Tongue (tissue), 2 donors: ENCODE data around the gene RARS1. TPM values are rescaled to one million over a fixed set of nuclear protein-coding genes. Genes with fewer than 3 reads are reported as not detected.

Experiments used
- DNase-seq: peaks from one replicate; pipeline ENCODE4 v3.0.0-alpha.2; 2015
- total RNA-seq: library from RNA; depleted of rRNA; stranded (reverse); fragments of >200 nt; gene quantifications from one replicate; pipeline ENCODE4 v1.2.3, GENCODE V29; 2014

The RARS1 gene
- total RNA-seq: 124 TPM

DNA sequence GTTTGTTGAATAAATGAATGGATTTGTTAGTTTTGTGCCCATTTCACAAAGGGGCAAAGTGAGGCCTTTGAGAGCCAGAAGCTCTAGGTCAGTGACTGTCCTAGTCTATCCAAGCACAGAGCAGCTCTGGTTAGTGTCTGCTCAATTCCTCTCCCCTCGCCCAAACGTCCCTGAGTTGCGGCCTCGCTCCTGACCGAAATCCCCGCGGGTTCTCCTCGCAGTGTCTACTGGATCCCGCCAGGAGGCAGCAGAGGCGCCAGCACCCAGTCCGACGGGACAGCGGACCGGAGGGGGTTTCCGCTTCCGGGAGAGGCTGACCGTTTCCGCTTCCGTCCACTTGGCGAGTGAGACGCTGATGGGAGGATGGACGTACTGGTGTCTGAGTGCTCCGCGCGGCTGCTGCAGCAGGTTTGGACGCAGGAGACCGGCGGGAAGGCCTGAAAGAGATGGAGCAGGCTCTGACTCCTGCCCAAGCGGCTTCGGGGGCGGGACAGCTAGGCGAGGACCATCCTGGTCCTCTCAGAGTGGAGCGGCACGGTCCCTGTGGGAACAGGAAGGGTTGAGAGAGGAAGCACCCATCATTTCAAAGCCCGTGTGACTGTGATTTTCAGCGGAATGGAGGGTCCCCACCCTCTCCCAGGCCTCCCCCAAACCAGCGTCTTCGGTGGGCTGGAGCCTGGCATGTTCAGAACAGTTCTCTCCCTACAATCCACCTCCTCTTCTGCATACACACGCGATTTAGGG is at the start of gene RARS1:
TSS of gene RARS1 (plus strand) at position 336 of the 744 bp plus-strand sequence. CDS start at position 364, 28 bp downstream.
- peak; percentile 96 for DNase-seq

DNA sequence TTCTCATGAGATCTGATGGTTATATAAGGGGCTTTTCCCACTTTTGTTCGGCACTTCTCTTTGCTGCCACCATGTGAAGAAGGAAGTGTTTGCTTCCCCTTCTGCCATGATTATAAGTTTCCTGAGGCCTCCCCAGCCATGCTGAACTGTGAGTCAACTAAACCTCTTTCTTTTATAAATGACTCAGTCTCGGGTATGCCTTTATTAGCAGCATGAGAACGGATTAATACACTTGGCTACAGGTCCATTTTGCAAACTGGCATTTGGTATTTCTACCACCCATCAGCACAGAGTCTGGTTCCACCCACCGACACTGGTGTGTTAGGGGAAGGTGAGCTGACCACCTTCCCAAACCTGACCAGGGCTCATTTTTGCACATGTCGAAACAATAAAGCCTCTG is 47.9 kb upstream of the RARS1 start:
- no peak for DNase-seq

DNA sequence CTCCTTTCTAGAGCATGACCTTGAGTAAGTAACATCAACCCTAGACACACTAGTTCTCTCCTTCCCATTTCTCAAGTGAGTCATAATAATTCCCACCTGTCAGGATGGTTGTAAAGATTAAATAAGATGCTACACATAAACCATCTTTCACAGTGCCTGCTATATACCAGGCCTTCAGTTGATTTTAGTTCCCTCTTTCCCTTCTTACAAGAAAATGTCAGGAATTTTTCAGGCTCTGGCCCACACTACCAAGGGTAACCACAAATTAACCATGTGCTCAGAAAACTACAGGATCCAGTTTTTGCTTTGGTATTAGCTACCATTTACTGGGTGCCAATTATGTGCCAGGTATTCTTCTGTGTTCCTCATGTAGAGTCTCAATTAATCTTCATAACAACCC is 42.7 kb upstream of the RARS1 start:
- DNase-seq: no peak

DNA sequence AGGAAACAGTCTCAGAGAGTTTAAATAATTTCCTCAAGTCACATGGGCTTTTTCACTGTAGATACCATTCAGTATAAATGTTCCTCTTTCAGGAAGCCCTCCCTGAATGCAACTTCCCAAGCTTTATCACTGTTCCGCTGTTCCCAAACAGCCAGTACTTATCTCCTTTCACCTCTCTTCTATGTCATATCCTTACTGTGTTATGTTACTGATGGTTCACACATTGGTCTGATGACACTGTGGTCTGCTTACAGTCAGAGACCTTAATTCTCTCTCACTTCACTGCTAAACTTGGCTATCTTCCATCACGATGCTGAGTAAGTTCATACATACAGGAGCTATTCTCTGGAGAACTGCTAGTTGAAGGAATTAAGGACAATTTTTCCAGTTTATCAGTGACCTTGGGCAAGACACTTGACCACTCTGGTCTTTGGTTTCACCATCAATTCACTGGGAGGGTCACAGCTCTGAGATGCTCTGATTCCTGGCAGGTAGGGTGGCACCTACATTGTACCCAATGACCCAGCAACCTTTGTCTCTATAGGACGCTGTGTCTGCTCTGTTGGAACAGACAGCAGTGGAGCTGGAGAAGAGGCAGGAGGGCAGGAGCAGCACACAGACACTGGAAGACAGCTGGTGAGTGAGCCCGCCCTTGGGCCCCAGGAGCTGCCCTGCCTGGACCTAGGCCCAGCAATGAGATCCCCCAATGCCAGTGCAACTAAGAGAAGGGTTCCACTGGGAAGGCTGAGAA is 42.1 kb upstream of the RARS1 start:
- no peak for DNase-seq

DNA sequence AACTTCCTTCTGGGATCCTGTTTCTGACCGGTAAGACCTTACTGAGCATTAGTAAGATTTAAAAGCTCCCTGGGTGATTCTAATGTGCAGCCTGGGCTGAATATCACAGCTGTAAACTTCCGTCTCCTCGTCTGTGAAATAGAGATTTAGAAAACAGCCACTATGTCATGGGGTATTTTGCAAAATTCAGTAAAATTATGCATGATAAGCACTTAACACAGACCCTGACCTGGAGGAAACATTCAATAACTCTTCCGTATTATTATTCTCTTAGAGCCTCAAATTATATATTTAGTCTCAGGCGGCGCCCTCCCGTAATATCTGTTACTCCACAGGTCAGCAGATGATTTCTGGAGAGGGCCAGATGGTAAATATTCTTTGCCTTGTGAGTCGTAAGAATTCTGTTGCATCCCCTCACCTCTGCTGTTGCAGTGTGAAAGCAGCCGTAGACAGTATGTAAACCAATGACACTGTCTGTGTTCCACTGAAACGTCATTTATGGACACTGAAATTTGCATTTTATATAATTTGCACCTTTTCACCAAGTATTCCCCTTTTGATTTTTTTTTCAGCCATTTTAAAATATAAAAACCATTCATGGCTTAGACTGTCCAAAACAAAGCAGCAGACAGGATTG is 39.2 kb upstream of the RARS1 start:
- DNase-seq: no peak

DNA sequence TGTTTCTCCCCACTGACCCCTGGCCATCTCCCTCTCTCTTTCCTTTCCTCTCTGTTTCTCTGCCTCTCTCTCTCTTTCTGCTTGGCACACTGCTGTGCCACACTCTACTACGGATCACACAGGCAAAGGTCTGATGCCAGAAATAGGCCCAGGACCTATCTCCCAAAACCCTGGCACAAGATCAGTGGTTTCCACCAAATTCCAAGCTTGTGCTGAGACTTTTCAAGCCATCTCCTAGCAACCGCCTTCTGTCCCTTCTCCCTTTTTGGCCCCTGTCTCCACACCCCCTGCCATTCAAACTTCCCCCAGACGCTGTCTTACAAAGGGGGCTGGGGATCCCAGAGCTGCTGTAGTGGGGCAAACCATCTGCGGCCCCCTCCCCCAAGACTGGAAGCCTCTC is 38.5 kb upstream of the RARS1 start:
- no peak for DNase-seq

DNA sequence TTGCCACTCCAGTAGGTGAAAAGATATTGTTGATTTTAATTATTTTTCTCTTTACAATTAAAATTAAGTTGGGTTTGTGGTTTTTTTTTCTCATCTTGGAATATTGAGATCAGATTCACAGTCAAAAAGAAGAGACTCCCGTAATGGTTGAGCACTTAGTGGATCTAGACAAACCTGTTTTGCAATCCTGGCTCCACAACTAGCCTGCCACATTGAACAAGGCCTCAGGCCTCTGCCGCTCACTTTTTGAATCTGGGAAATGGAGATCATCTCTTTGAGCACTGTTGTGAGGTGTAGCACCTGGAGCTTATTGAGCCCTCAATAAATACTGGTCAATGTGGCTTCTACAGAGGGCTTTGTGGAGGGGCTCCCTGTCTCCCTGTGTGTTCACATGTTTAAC is 37.1 kb upstream of the RARS1 start:
- no peak for DNase-seq

DNA sequence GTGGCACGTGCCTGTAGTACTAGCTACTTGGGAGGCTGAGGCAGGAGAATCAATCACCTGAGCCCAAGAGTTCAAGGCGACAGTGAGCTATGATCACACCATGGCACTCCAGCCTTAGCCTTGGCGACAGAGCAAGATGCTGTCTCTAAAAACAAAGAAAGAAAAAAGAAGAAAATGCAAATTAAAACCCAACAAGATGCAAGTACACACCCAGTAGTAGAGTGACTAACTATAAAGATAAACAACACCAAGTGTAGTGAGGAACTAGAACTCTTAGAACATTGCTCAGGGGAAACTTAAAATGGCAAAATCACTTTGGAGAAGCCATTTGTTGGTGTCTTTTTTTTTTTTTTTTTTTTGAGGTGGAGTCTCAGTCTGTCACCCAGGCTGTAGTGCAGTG is 34.7 kb upstream of the RARS1 start:
- no peak for DNase-seq

DNA sequence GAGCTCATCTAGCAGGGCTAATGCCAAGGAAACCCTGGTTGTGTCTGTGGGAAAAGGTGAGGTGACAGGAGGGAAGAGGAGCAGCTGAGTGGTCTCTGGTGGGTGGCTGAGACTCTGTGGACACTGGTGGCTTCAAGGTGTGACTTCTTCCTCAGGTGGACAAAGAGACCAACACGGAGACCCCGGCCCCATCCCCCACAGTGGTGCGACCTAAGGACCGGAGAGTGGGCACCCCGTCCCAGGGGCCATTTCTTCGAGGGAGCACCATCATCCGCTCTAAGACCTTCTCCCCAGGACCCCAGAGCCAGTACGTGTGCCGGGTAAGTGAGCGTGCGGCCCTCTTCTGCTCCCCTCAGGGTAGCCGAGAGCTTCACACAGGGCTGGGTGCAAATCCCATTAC is 31.1 kb upstream of the RARS1 start:
- DNase-seq: no peak

DNA sequence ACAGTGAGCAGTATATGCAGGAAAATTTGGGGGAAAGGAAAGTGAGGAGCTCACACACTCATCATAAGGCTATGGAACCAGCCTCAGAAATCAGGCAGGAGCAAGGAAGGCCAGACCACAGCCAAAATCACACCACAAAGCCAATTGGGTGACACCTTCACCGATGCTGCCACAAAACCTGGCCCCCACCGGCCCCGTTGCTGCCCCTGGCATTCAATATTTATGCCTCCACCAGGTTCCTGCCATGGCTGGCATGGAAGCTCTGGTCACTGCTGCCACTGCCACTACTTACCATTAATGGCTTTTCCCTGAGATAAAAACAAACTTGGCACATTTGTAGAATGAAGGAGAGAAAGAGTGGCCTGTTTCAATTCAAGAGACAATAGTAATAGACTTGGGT is 28.7 kb upstream of the RARS1 start:
- no peak for DNase-seq

DNA sequence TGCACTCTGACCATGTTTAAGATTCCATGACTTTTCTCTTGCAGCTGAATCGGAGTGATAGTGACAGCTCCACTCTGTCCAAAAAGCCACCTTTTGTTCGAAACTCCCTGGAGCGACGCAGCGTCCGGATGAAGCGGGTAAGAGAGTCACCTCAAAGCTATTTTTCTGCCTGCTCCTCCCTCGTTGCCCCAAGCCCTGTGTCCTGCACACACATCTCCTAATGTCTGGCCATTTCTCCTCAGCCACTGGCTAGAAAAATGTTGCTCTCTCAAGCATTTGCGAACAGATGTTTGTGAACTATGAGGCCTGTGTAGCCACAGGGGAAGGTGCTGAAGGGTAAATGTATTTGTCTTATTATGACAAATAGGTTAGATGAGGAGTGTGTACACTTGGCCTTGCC is 25.7 kb upstream of the RARS1 start:
- DNase-seq: no peak

DNA sequence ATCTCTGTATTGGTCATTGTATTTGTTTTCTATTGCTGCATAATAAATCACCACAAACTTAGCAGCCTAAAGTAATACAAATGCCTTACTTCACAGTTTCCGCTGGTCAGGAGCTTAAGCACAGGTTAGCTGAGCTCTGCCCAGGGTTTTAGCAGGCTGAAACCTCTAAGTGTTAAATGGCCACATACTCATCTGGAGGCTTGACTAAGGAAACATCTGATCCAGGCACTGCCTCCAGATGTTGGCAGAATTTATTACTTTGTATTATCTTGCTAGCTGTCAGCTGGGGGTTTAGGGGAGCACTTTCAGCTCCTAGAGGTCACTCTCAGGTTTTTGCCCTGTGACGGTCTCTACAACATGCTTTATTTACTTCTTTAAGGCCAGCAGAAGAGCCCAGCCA is 23.2 kb upstream of the RARS1 start:
- DNase-seq: no peak

DNA sequence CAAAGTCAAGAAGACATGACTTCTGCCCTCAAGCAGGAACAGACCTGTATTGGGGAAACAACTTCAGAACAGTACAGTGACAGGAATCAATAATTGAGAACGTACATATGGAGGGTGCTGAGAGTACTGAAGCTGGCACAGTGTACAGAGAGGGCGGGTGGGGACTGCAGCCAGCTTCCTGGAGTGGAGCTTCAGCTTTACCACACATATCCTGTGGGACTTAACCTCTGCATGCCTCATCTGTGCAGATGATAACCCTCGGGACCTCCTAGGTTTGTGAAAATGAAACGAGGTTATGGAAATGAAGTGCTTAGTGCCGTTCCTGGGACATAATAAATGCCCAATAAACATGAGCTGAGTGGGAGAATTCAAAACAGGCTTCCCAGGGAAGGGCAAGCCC is 22.1 kb upstream of the RARS1 start:
- no peak for DNase-seq

DNA sequence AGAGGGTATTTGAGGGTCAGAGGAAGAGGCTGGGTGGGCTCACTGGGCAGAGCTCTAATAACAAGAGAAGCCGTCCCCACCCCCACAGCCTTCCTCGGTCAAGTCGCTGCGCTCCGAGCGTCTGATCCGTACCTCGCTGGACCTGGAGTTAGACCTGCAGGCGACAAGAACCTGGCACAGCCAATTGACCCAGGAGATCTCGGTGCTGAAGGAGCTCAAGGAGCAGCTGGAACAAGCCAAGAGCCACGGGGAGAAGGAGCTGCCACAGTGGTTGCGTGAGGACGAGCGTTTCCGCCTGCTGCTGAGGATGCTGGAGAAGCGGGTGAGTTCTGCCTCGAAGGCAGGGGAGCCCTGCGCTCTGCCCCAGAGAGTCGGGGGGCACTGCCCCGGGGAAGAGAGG is 21.6 kb upstream of the RARS1 start:
- no peak for DNase-seq

DNA sequence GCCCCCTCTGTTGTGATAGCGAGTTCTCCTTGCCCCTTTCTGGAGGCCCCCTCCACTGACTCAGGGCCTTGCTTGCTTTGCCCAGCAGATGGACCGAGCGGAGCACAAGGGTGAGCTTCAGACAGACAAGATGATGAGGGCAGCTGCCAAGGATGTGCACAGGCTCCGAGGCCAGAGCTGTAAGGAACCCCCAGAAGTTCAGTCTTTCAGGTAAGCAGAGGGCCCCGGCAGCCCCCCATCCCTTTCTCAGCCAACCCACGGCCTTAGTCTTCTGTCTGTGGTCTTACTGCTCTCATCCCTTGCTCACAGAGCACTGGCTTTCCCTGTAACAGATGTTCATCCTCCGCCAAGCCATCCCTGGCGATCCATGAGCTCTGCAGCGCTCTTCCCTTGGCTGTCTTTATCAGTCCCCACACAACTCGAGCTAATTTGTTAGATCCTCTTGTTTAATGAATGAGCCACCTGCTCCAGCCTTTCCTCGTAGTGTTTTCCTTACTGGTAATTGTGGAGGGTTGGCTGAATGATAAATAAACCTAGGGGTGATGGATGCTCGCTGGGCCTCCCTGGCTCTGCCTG is 18.4 kb upstream of the RARS1 start:
- DNase-seq: no peak

DNA sequence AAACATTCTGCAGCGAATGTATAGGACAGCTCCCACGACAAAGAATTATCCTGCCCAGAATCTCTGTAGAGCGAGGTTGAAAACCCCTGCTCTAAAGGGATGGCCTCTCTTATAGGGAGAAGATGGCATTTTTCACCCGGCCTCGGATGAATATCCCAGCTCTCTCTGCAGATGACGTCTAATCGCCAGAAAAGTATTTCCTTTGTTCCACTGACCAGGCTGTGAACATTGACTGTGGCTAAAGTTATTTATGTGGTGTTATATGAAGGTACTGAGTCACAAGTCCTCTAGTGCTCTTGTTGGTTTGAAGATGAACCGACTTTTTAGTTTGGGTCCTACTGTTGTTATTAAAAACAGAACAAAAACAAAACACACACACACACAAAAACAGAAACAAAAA is 17.4 kb upstream of the RARS1 start:
- DNase-seq: no peak

DNA sequence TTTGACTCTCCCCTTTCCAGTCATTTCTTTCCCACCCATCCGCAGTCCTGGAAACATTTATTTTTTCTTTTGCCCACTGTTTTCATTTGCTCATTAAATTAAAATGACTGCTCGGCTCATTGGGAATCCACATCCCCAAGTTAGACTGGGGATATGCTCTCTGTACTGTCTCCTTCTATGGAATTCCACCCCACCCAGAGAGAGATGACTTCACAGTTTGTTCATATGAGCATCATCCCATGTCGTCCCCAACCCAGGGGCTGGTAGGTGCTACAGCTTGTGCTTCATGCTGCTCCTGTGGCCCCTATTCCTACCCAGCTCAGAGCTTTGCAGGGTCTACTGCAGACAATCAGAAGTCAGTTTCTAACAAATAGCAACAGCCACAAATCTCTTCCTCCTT is 16.5 kb upstream of the RARS1 start:
- no peak for DNase-seq

DNA sequence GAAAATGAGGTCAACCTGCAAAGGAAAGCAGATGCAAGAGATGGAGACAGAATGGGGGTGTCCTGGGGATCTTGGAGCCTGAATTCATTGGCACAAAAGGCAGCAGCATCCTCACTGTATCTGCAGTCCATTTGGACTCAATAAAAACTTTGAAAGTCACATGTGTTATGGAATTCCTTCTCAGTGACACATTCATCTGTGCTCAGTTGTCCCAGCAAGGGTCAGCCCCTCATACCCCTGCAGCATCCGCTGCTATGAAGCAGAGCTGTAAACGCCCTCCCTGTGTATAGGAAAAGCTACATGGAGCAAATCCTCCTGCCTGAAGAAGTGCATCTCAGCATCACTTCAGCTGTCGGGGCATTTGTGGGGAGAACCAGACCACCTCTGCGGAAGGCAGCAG is 14.5 kb upstream of the RARS1 start:
- no peak for DNase-seq

DNA sequence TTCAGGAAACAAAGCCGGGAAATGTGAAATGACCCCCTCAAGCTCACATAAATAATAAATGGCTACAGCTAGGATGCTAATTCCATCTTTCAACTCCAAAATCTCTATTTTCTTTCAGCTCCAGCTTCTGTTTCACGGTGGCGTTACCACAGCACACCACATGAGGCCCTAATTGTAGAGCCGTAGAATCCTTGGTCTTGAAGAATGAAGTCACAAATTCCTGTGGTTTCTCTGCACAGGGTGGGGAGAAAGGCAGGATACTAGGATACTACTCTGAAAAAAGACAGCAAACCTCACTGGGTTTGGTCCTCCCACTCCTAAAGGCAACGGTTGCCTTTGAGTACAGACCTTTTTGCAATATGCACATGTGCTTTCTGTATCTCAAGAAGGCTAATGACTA is 13.9 kb upstream of the RARS1 start:
- peak; percentile 20 for DNase-seq

DNA sequence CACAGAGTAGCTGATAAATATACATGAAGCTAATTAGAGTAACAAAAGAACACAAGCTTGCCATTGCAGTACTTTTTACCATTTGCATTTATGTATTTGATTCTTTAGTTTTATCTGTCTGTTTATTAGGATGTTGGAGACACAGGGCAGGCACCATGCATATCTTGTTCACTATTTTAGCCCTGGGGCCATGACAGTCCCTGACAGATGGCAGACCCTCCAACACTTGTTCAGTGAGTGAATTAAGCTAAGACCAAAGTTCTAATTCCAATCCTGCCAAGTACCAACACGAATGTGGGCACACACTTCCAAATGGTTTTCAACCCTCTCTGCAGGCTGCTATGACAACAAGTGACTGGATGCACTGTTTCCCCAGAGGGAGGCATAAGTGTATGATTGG is 12.0 kb upstream of the RARS1 start:
- DNase-seq: no peak

DNA sequence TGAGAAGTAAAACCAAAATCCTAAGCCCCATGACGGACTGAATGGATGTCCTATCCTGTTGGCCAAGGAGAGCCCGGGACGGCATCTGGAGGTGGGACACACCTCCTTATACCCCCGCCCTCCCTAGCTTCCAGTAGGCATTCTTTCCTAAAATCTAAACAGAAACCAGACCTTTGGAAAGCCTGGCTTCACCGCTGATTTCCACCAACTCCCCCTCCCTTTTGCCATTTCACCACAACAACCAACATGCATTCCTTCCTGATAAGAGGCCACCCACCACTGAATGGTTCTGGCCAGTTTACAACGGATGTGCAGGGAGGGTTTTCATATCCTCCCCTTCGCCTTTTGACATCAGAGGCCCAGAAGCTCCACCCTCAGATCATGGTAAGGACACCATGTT is 9.2 kb upstream of the RARS1 start:
- DNase-seq: no peak

DNA sequence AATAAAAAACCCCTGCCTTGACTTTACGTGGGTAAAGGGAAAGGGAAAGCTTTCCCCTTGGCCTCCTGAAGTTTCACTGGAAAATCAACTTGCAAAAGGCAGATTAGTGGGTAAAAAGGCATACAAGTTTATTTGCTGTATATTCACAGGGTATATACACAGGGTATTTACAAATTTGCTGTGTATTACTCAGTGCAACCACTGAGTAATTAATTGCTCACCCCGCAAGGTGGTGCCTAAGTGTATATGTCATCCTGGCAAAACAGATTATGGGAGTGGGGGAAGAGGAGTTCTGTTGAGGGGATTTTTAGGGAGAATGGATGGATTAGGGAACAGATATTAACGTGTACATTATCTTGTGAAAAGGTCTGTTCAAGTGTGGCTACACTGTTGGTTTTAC is 7.1 kb upstream of the RARS1 start:
- DNase-seq: no peak

DNA sequence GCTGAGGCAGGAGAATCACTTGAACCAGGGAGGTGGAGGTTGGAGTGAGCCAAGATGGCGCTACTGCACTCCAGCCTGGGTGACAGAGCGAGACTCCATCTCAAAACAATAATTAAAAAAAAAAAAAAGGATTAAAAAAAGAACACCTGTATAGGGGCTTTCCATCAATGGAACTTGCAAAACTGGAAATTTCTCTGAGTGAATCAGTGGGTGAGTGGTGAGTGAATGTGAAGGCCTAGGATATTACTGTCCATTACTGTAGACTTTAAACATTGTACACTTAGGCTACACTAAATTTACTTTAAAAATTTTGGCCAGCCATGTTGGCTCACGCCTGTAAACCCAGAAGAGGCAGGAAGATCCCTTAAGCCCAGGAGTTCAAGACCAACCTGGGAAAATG is 5.7 kb upstream of the RARS1 start:
- no peak for DNase-seq
